OCI-LY1 (cell line): Measurements from ENCODE around the gene GRK1.
"Not testable (repeated sequence)": the region's sequence is repeated elsewhere in the genome, so short reads cannot be mapped to it uniquely, and the experiment has no call there.

Source experiments
- EZH2 ChIP-seq: fragments of 200-600 bp; sonication (generic), shearing (Covaris generic); IDR thresholded peaks from 2 replicates; pipeline ENCODE4 v1.8.0; 2017; ENCODE audit warnings: borderline replicate concordance, mixed run types, mild to moderate bottlenecking, antibody characterized with exemption, low read length, moderate library complexity, mixed read lengths
- TF ChIP-seq, protein P1 (sequence below): fragments of 200-600 bp; sonication (generic), shearing (Covaris generic); IDR thresholded peaks from 2 replicates; pipeline ENCODE4 v1.5.1; 2017; ENCODE audit warnings: mild to moderate bottlenecking, antibody characterized with exemption, low read length, moderate library complexity, mixed read lengths

DNA sequence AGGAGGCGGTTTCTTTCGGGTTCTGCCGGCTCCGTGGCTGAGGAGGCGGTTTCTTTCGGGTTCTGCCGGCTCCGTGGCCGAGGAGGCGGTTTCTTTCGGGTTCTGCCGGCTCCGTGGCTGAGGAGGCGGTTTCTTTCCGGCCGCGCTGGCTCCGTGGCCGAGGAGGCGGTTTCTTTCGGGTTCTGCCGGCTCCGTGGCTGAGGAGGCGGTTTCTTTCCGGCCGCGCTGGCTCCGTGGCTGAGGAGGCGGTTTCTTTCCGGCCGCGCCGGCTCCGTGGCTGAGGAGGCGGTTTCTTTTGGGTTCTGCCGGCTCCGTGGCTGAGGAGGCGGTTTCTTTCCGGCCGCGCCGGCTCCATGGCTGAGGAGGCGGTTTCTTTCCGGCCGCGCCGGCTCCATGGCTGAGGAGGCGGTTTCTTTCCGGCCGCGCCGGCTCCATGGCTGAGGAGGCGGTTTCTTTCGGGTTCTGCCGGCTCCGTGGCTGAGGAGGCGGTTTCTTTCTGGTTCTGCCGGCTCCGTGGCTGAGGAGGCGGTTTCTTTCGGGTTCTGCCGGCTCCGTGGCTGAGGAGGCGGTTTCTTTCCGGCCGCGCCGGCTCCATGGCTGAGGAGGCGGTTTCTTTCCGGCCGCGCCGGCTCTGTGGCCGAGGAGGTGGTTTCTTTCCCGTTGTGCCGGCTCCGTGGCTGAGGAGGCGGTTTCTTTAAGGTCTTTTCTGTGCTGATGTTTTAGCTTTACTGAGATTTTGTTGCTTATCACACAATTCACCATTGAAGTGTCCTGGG is 85.4 kb downstream of the GRK1 start:
- not testable (repeated sequence) for TF ChIP-seq EZH2
- TF ChIP-seq, protein P1, sequence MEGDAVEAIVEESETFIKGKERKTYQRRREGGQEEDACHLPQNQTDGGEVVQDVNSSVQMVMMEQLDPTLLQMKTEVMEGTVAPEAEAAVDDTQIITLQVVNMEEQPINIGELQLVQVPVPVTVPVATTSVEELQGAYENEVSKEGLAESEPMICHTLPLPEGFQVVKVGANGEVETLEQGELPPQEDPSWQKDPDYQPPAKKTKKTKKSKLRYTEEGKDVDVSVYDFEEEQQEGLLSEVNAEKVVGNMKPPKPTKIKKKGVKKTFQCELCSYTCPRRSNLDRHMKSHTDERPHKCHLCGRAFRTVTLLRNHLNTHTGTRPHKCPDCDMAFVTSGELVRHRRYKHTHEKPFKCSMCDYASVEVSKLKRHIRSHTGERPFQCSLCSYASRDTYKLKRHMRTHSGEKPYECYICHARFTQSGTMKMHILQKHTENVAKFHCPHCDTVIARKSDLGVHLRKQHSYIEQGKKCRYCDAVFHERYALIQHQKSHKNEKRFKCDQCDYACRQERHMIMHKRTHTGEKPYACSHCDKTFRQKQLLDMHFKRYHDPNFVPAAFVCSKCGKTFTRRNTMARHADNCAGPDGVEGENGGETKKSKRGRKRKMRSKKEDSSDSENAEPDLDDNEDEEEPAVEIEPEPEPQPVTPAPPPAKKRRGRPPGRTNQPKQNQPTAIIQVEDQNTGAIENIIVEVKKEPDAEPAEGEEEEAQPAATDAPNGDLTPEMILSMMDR, result not testable (repeated sequence)
